Stomach smooth muscle (tissue), 2 donors: Measurements from ENCODE around the gene CLEC16A.

Experiments used
- H3K27ac ChIP-seq: one replicate; pipeline ENCODE4 v1.7.0; 2013; ENCODE audit warnings: mild to moderate bottlenecking, low read length, inconsistent platforms
- H3K27me3 ChIP-seq, 2 donors: one replicate each; pipeline ENCODE4 v1.7.0; 2013; ENCODE audit warnings: low read length in 2 of 2; ENCODE audit not compliant: insufficient read depth in 2 of 2, control insufficient read depth in 1 of 2
- H3K36me3 ChIP-seq, 2 donors: one replicate each; pipeline ENCODE4 v1.7.0; 2013; ENCODE audit warnings: low read length in 2 of 2; ENCODE audit not compliant: control insufficient read depth in 2 of 2, insufficient read depth in 2 of 2
- H3K4me1 ChIP-seq: one replicate; pipeline ENCODE4 v1.7.0; 2013; ENCODE audit warnings: low read length; ENCODE audit not compliant: control insufficient read depth, insufficient read depth
- H3K4me3 ChIP-seq, 2 donors: one replicate each; pipeline ENCODE4 v1.7.0; 2013; ENCODE audit warnings: low read length in 2 of 2
- H3K9ac ChIP-seq, 2 donors: one replicate each; pipeline ENCODE4 v1.7.0; 2013; ENCODE audit warnings: low read length in 2 of 2, mild to moderate bottlenecking in 1 of 2
- H3K9me3 ChIP-seq, 2 donors: one replicate each; pipeline ENCODE4 v1.7.0; 2013; ENCODE audit warnings: low read length in 2 of 2; ENCODE audit not compliant: control insufficient read depth in 2 of 2
- donor health status: healthy.
- donor health status: Pancreatic carcinoma.

The CLEC16A gene

GRCh38 chr16:11032000-11032921 lies 87.9 kb downstream of the CLEC16A start:
- H3K27ac ChIP-seq: no peak overlapping the region
- no peaks in the 10 kb centered on the region for H3K27me3 ChIP-seq
- no peak overlapping the region for H3K4me3 ChIP-seq
- peaks cover 13% of the 10 kb centered on the region for H3K4me1 ChIP-seq
- H3K36me3 ChIP-seq: peaks cover 4 to 8% of the 10 kb centered on the region in 2 donors
- H3K9ac ChIP-seq: no peak overlapping the region
- peaks cover 0 to 5% of the 10 kb centered on the region in 2 donors for H3K9me3 ChIP-seq

- Histone ChIP-seq H3K9me3 (peaks cover 0 to 5% of the 10 kb centered on the region in 2 donors), H3K27ac (no peak overlapping the region), H3K36me3 (peaks cover 4 to 8% of the 10 kb centered on the region in 2 donors), H3K27me3 (no peaks in the 10 kb centered on the region), H3K4me1 (peaks cover 13% of the 10 kb centered on the region), H3K9ac (no peak overlapping the region), H3K4me3 (peak overlapping the region in 1 of 2 donors; percentile 15)
Observed at GRCh38 chr16:11032922-11033291, 88.5 kb downstream of the CLEC16A start.

GRCh38 chr16:11033629-11034420 lies 89.5 kb downstream of the CLEC16A start:
- Histone ChIP-seq H3K27ac (no peak overlapping the region), H3K36me3 (peaks cover 3 to 7% of the 10 kb centered on the region in 2 donors), H3K27me3 (no peaks in the 10 kb centered on the region), H3K4me3 (no peak overlapping the region), H3K9ac (no peak overlapping the region), H3K9me3 (peaks cover 0 to 5% of the 10 kb centered on the region in 2 donors), H3K4me1 (peaks cover 16% of the 10 kb centered on the region)

- no peak overlapping the region for H3K27ac ChIP-seq
- peaks cover 16% of the 10 kb centered on the region for H3K4me1 ChIP-seq
- peaks cover under 1 to 8% of the 10 kb centered on the region in 2 donors for H3K36me3 ChIP-seq
- no peak overlapping the region for H3K4me3 ChIP-seq
- H3K9me3 ChIP-seq: no peaks in the 10 kb centered on the region
- H3K27me3 ChIP-seq: no peaks in the 10 kb centered on the region
- no peak overlapping the region for H3K9ac ChIP-seq
Observed at GRCh38 chr16:11034481-11034931, 90.1 kb downstream of the CLEC16A start.

- Histone ChIP-seq H3K27me3 (no peaks in the 10 kb centered on the region), H3K4me1 (peaks cover 16% of the 10 kb centered on the region), H3K9me3 (no peaks in the 10 kb centered on the region), H3K36me3 (peaks cover 7 to 12% of the 10 kb centered on the region in 2 donors), H3K4me3 (no peak overlapping the region), H3K27ac (no peak overlapping the region), H3K9ac (no peak overlapping the region)
Observed at GRCh38 chr16:11035096-11035495, 90.7 kb downstream of the CLEC16A start.

GRCh38 chr16:11036040-11036439 lies 91.7 kb downstream of the CLEC16A start:
- peaks cover 16% of the 10 kb centered on the region for H3K4me1 ChIP-seq
- H3K36me3 ChIP-seq: peaks cover 13 to 15% of the 10 kb centered on the region in 2 donors
- no peaks in the 10 kb centered on the region for H3K9me3 ChIP-seq

GRCh38 chr16:11036868-11037410 lies 92.6 kb downstream of the CLEC16A start:
- H3K9me3 ChIP-seq: no peaks in the 10 kb centered on the region

More at GRCh38 chr16:11036040-11036439, 91.7 kb downstream of the CLEC16A start:
- Histone ChIP-seq H3K9ac (no peak overlapping the region), H3K27me3 (no peaks in the 10 kb centered on the region), H3K4me3 (no peak overlapping the region), H3K27ac (no peak overlapping the region)

GRCh38 chr16:11038305-11038704 lies 93.9 kb downstream of the CLEC16A start:
- H3K27me3 ChIP-seq: no peaks in the 10 kb centered on the region
- H3K36me3 ChIP-seq: peaks cover 24% of the 10 kb centered on the region in 2 donors
- H3K4me3 ChIP-seq: no peak overlapping the region
- no peak overlapping the region for H3K9ac ChIP-seq
- H3K9me3 ChIP-seq: no peaks in the 10 kb centered on the region
- H3K27ac ChIP-seq: no peak overlapping the region
- peaks cover 10% of the 10 kb centered on the region for H3K4me1 ChIP-seq

More at GRCh38 chr16:11036868-11037410, 92.6 kb downstream of the CLEC16A start:
- Histone ChIP-seq H3K9ac (no peak overlapping the region), H3K36me3 (peaks cover 19 to 20% of the 10 kb centered on the region in 2 donors), H3K4me3 (no peak overlapping the region), H3K27ac (no peak overlapping the region), H3K4me1 (peaks cover 16% of the 10 kb centered on the region), H3K27me3 (no peaks in the 10 kb centered on the region)

- Histone ChIP-seq H3K27ac (no peak overlapping the region), H3K4me3 (no peak overlapping the region), H3K36me3 (peaks cover 24% of the 10 kb centered on the region in 2 donors), H3K27me3 (no peaks in the 10 kb centered on the region), H3K9me3 (no peaks in the 10 kb centered on the region), H3K9ac (no peak overlapping the region), H3K4me1 (peaks cover 10% of the 10 kb centered on the region)
Observed at GRCh38 chr16:11038777-11039176, 94.4 kb downstream of the CLEC16A start.

- no peaks in the 10 kb centered on the region for H3K9me3 ChIP-seq
- no peak overlapping the region for H3K4me3 ChIP-seq
- H3K36me3 ChIP-seq: peaks cover 24% of the 10 kb centered on the region in 2 donors
- H3K4me1 ChIP-seq: peaks cover 6% of the 10 kb centered on the region
- no peak overlapping the region for H3K9ac ChIP-seq
- no peaks in the 10 kb centered on the region for H3K27me3 ChIP-seq
- H3K27ac ChIP-seq: no peak overlapping the region
Observed at GRCh38 chr16:11039726-11040125, 95.4 kb downstream of the CLEC16A start.
